ENCODE results near the gene CUL1. TPM values are rescaled to one million over a fixed set of nuclear protein-coding genes. Genes with fewer than 3 reads are reported as not detected.

Gene CUL1
- total RNA-seq, 1 experiment from 2014 or later: 72.3 TPM

- WGBS (ENCODE audit: extremely low coverage, insufficient read length, low lambda C conversion rate): no CpG with 5 or more reads among the region's 4 CpGs
- no peaks in the 10 kb centered on the region for H3K23me2 ChIP-seq (ENCODE audit: insufficient read length, low read depth, low read length, poor library complexity, severe bottlenecking)
- H3K4me1 Mint-ChIP-seq: peaks cover 12 to 18% of the 10 kb centered on the region in 2 experiments
- H3K18ac ChIP-seq (ENCODE audit: insufficient read length, low read depth, low read length): no peak overlapping the region
- no peaks in the 10 kb centered on the region for H3K27me3 Mint-ChIP-seq (ENCODE audit: low read depth)
- no peak overlapping the region for H2AFZ ChIP-seq (ENCODE audit: low read length)
- H3K9ac ChIP-seq (ENCODE audit: extremely low read depth, insufficient read length, low read length): no peak overlapping the region
- no peak overlapping the region for H3K4me3 Mint-ChIP-seq
- H3K23ac ChIP-seq (ENCODE audit: insufficient read length, low read depth, low read length): no peak overlapping the region
- H3K36me3 Mint-ChIP-seq (ENCODE audit: insufficient read depth in 1 of 3, low read depth in 3 of 3): peaks cover 35 to 88% (median 74%) of the 10 kb centered on the region in 3 experiments; a peak in 6 of 7 replicates
- no peak overlapping the region for H2BK15ac ChIP-seq (ENCODE audit: low read depth, low read length)
- no peak overlapping the region for H3T11ph ChIP-seq (ENCODE audit: low read length)
- no peak overlapping the region for H3K27ac ChIP-seq (ENCODE audit: insufficient read length, low read depth, low read length)
- H3K14ac ChIP-seq (ENCODE audit: insufficient read depth, low read length): no peak overlapping the region
- no peak for DNase-seq
- no peaks in the 10 kb centered on the region for H3K9me3 Mint-ChIP-seq
- H2BK120ac ChIP-seq (ENCODE audit: low read depth, low read length, poor library complexity, severe bottlenecking): no peak overlapping the region
- H4K8ac ChIP-seq (replicated peaks; ENCODE audit: insufficient read length, low read depth, low read length): no peak overlapping the region
- no peak overlapping the region for H3K4ac ChIP-seq (ENCODE audit: low read depth, low read length)
- H3K79me1 ChIP-seq (ENCODE audit: insufficient read depth, low read depth, low read length, poor library complexity, severe bottlenecking): no peaks in the 10 kb centered on the region
- TF ChIP-seq CTCF (conservative IDR thresholded peaks at IDR 0.05): no peak
- H3K9me3 ChIP-seq (ENCODE audit: control insufficient read depth, low read depth, low read length): no peaks in the 10 kb centered on the region
- H3K79me2 ChIP-seq (ENCODE audit: insufficient read depth, low read length): no peaks in the 10 kb centered on the region
- no peaks in the 10 kb centered on the region for H3K27me3 ChIP-seq (ENCODE audit: insufficient read depth, low read length)
- H3K4me2 ChIP-seq (ENCODE audit: insufficient read depth, insufficient read length, low read length): no peak overlapping the region
- H4K20me1 ChIP-seq (ENCODE audit: control insufficient read depth, insufficient read depth, insufficient read length): no peaks in the 10 kb centered on the region
- H4K91ac ChIP-seq (ENCODE audit: insufficient read length, low read depth, low read length): no peak overlapping the region
- no peak overlapping the region for H2BK5ac ChIP-seq (ENCODE audit: insufficient read length, low read length)
- H3K4me1 ChIP-seq (ENCODE audit: insufficient read depth, low read length): no peaks in the 10 kb centered on the region
- H3K27ac Mint-ChIP-seq: 0 out of 7 replicates have a peak overlapping the region, but pooled peaks of 1 of the 3 experiments have one; percentile 3
- H2BK12ac ChIP-seq (ENCODE audit: insufficient read length, low read depth, low read length): no peak overlapping the region
- H4K5ac ChIP-seq (ENCODE audit: insufficient read length, low read depth, low read length): no peak overlapping the region
- H2BK20ac ChIP-seq (ENCODE audit: low read depth, low read length, poor library complexity, severe bottlenecking): no peak overlapping the region
- no peak overlapping the region for H3K56ac ChIP-seq (ENCODE audit: insufficient read length, low read depth, low read length)
- no peak overlapping the region for H2AK5ac ChIP-seq (ENCODE audit: insufficient read length, low read length)
Measured at GRCh38 chr7:148811892-148812291, 113.2 kb downstream of the CUL1 start.
